ENCODE results near the gene BRSK2. TPM values are rescaled to one million over a fixed set of nuclear protein-coding genes. Genes with fewer than 3 reads are reported as not detected.

BRSK2 gene
- total RNA-seq, 2 experiments from 2014 or later = 0.46 to 0.97 TPM

GRCh38 chr11:1493650-1494244, 104.0 kb downstream of the BRSK2 start:
- H3K4me3 Mint-ChIP-seq = no peak overlapping the region
- H3K36me3 Mint-ChIP-seq = peaks cover 12% of the 10 kb centered on the region
- H3K4me1 Mint-ChIP-seq = peaks cover 36% of the 10 kb centered on the region
- H3K27ac Mint-ChIP-seq = no peak overlapping the region
- DNase-seq = no peak
- H3K27me3 Mint-ChIP-seq = no peaks in the 10 kb centered on the region
- peaks cover 6% of the 10 kb centered on the region for H3K9me3 Mint-ChIP-seq

GRCh38 chr11:1494650-1495049, 104.9 kb downstream of the BRSK2 start:
- Mint-ChIP-seq H3K27ac (no peak overlapping the region), H3K27me3 (no peaks in the 10 kb centered on the region), H3K9me3 (peaks cover 9% of the 10 kb centered on the region), H3K36me3 (peaks cover 18% of the 10 kb centered on the region), H3K4me3 (no peak overlapping the region), H3K4me1 (peaks cover 33% of the 10 kb centered on the region)
- no peak for DNase-seq

GRCh38 chr11:1496091-1496760, 106.5 kb downstream of the BRSK2 start:
- no peak overlapping the region for H3K27ac Mint-ChIP-seq
- DNase-seq = no peak
- H3K4me1 Mint-ChIP-seq = peaks cover 35% of the 10 kb centered on the region
- H3K4me3 Mint-ChIP-seq = no peak overlapping the region
- H3K9me3 Mint-ChIP-seq = peaks cover 9% of the 10 kb centered on the region
- peaks cover 24% of the 10 kb centered on the region for H3K36me3 Mint-ChIP-seq
- no peaks in the 10 kb centered on the region for H3K27me3 Mint-ChIP-seq

- H3K27me3 Mint-ChIP-seq = no peaks in the 10 kb centered on the region
- peaks cover 9% of the 10 kb centered on the region for H3K9me3 Mint-ChIP-seq
- H3K4me3 Mint-ChIP-seq = no peak overlapping the region
- no peak overlapping the region for H3K27ac Mint-ChIP-seq
- no peak for DNase-seq
- peaks cover 24% of the 10 kb centered on the region for H3K36me3 Mint-ChIP-seq
- peaks cover 35% of the 10 kb centered on the region for H3K4me1 Mint-ChIP-seq
Observed at GRCh38 chr11:1496761-1497095, 107.0 kb downstream of the BRSK2 start.

GRCh38 chr11:1497600-1497999, 107.9 kb downstream of the BRSK2 start:
- H3K27ac Mint-ChIP-seq = no peak overlapping the region
- no peak overlapping the region for H3K4me3 Mint-ChIP-seq
- H3K36me3 Mint-ChIP-seq = peaks cover 24% of the 10 kb centered on the region
- no peak for DNase-seq
- peaks cover 9% of the 10 kb centered on the region for H3K9me3 Mint-ChIP-seq
- H3K27me3 Mint-ChIP-seq = no peaks in the 10 kb centered on the region
- peaks cover 35% of the 10 kb centered on the region for H3K4me1 Mint-ChIP-seq

GRCh38 chr11:1498262-1498661, 108.5 kb downstream of the BRSK2 start:
- no peak overlapping the region for H3K27ac Mint-ChIP-seq

GRCh38 chr11:1499261-1499890, 109.6 kb downstream of the BRSK2 start:
- H3K27ac Mint-ChIP-seq = no peak overlapping the region

More at GRCh38 chr11:1498262-1498661, 108.5 kb downstream of the BRSK2 start:
- DNase-seq = no peak
- Mint-ChIP-seq H3K9me3 (peaks cover 9% of the 10 kb centered on the region), H3K4me3 (no peak overlapping the region), H3K4me1 (peaks cover 33% of the 10 kb centered on the region), H3K27me3 (no peaks in the 10 kb centered on the region), H3K36me3 (peaks cover 24% of the 10 kb centered on the region)

GRCh38 chr11:1499899-1500298, 110.2 kb downstream of the BRSK2 start:
- Mint-ChIP-seq H3K27ac (no peak overlapping the region), H3K27me3 (no peaks in the 10 kb centered on the region), H3K36me3 (peaks cover 23% of the 10 kb centered on the region), H3K9me3 (peaks cover 9% of the 10 kb centered on the region), H3K4me1 (peaks cover 25% of the 10 kb centered on the region), H3K4me3 (no peak overlapping the region)
- DNase-seq = no peak

More at GRCh38 chr11:1499261-1499890, 109.6 kb downstream of the BRSK2 start:
- no peaks in the 10 kb centered on the region for H3K27me3 Mint-ChIP-seq
- peaks cover 23% of the 10 kb centered on the region for H3K36me3 Mint-ChIP-seq
- H3K4me1 Mint-ChIP-seq = peaks cover 25% of the 10 kb centered on the region
- no peak for DNase-seq
- H3K4me3 Mint-ChIP-seq = no peak overlapping the region
- H3K9me3 Mint-ChIP-seq = peaks cover 9% of the 10 kb centered on the region

GRCh38 chr11:1500466-1501420, 111.0 kb downstream of the BRSK2 start:
- Mint-ChIP-seq H3K4me3 (no peak overlapping the region), H3K9me3 (peaks cover 7% of the 10 kb centered on the region), H3K27me3 (no peaks in the 10 kb centered on the region), H3K4me1 (peaks cover 24% of the 10 kb centered on the region), H3K27ac (no peak overlapping the region), H3K36me3 (peaks cover 23% of the 10 kb centered on the region)
- no peak for DNase-seq

- H3K27ac Mint-ChIP-seq = no peak overlapping the region
- H3K4me3 Mint-ChIP-seq = no peak overlapping the region
- peaks cover 19% of the 10 kb centered on the region for H3K36me3 Mint-ChIP-seq
- no peak for DNase-seq
- H3K27me3 Mint-ChIP-seq = no peaks in the 10 kb centered on the region
- H3K9me3 Mint-ChIP-seq = peaks cover 3% of the 10 kb centered on the region
- peaks cover 24% of the 10 kb centered on the region for H3K4me1 Mint-ChIP-seq
Observed at GRCh38 chr11:1501421-1502167, 111.9 kb downstream of the BRSK2 start.

GRCh38 chr11:1502168-1502953, 112.6 kb downstream of the BRSK2 start:
- Mint-ChIP-seq H3K4me3 (no peak overlapping the region), H3K27me3 (no peaks in the 10 kb centered on the region), H3K4me1 (peaks cover 16% of the 10 kb centered on the region), H3K9me3 (peaks cover 3% of the 10 kb centered on the region), H3K27ac (no peak overlapping the region), H3K36me3 (peaks cover 19% of the 10 kb centered on the region)
- DNase-seq = no peak

GRCh38 chr11:1502954-1503707, 113.4 kb downstream of the BRSK2 start:
- no peak overlapping the region for H3K27ac Mint-ChIP-seq
- no peak for DNase-seq
- no peak overlapping the region for H3K4me3 Mint-ChIP-seq
- H3K9me3 Mint-ChIP-seq = peaks cover 3% of the 10 kb centered on the region
- peaks cover 9% of the 10 kb centered on the region for H3K4me1 Mint-ChIP-seq
- H3K36me3 Mint-ChIP-seq = peaks cover 17% of the 10 kb centered on the region
- H3K27me3 Mint-ChIP-seq = no peaks in the 10 kb centered on the region

GRCh38 chr11:1503708-1504104, 114.0 kb downstream of the BRSK2 start:
- no peaks in the 10 kb centered on the region for H3K27me3 Mint-ChIP-seq
- peaks cover 12% of the 10 kb centered on the region for H3K36me3 Mint-ChIP-seq
- H3K4me1 Mint-ChIP-seq = peaks cover 7% of the 10 kb centered on the region
- no peak overlapping the region for H3K4me3 Mint-ChIP-seq
- DNase-seq = no peak
- H3K27ac Mint-ChIP-seq = no peak overlapping the region
- peaks cover 3% of the 10 kb centered on the region for H3K9me3 Mint-ChIP-seq

All from activated naive CD8-positive, alpha-beta T cell treated with anti-CD3 and anti-CD28 coated beads for 36 hours (primary cell).